GM19328 (cell line): ENCODE data around the gene KIT.
"Not testable (repeated sequence)": the region's sequence is repeated elsewhere in the genome, so short reads cannot be mapped to it uniquely, and the experiment has no call there.

Source experiments
- ATAC-seq: cut with Tn5 transposase; IDR thresholded peaks from one replicate; pipeline ENCODE4 v1.9.1; 2021; ENCODE audit warnings: mild to moderate bottlenecking, moderate library complexity; ENCODE audit not compliant: unreplicated experiment

KIT gene

GRCh38 chr4:54657551-54658251 lies at the start of gene KIT:
TSS of gene KIT (plus strand) at chr4:54657957. CDS start at chr4:54658015, 58 bp downstream.
- ATAC-seq = no peak

GRCh38 chr4:54609310-54609709 lies 48.4 kb upstream of the KIT start:
- ATAC-seq = no peak

GRCh38 chr4:54614149-54614548 lies 43.6 kb upstream of the KIT start:
- ATAC-seq = no peak

- ATAC-seq = no peak
Measured at GRCh38 chr4:54620773-54621172, 37.0 kb upstream of the KIT start.

GRCh38 chr4:54625391-54625790 lies 32.4 kb upstream of the KIT start:
- no peak for ATAC-seq

- no peak for ATAC-seq
Measured at GRCh38 chr4:54626113-54626512, 31.6 kb upstream of the KIT start.

GRCh38 chr4:54632537-54632936 lies 25.2 kb upstream of the KIT start:
- ATAC-seq = no peak

GRCh38 chr4:54633102-54633740 lies 24.5 kb upstream of the KIT start:
- not testable (repeated sequence) for ATAC-seq

GRCh38 chr4:54635318-54635717 lies 22.4 kb upstream of the KIT start:
- ATAC-seq = no peak

GRCh38 chr4:54637325-54637724 lies 20.4 kb upstream of the KIT start:
- ATAC-seq = no peak

- ATAC-seq = not testable (repeated sequence)
Measured at GRCh38 chr4:54641101-54641500, 16.7 kb upstream of the KIT start.

- no peak for ATAC-seq
Measured at GRCh38 chr4:54643172-54643571, 14.6 kb upstream of the KIT start.

- ATAC-seq = no peak
Measured at GRCh38 chr4:54643958-54644751, 13.6 kb upstream of the KIT start.

- no peak for ATAC-seq
Measured at GRCh38 chr4:54645830-54646229, 11.9 kb upstream of the KIT start.

GRCh38 chr4:54647070-54647469 lies 10.7 kb upstream of the KIT start:
- ATAC-seq = no peak

GRCh38 chr4:54651050-54651449 lies 6.7 kb upstream of the KIT start:
- ATAC-seq = no peak

- ATAC-seq = no peak
Measured at GRCh38 chr4:54654753-54655152, 3.0 kb upstream of the KIT start.

GRCh38 chr4:54657185-54657550 lies 589 bp upstream of the KIT start:
- no peak for ATAC-seq

GRCh38 chr4:54658252-54659093 lies 716 bp downstream of the KIT start:
- no peak for ATAC-seq

- no peak for ATAC-seq
Measured at GRCh38 chr4:54659313-54659712, 1.6 kb downstream of the KIT start.
